ENCODE measurements around the gene TRIM51G. TPM values are rescaled to one million over a fixed set of nuclear protein-coding genes. Genes with fewer than 3 reads are reported as not detected.
"Not testable (repeated sequence)": the region's sequence is repeated elsewhere in the genome, so short reads cannot be mapped to it uniquely, and the experiment has no call there.

The TRIM51G gene, protein sequence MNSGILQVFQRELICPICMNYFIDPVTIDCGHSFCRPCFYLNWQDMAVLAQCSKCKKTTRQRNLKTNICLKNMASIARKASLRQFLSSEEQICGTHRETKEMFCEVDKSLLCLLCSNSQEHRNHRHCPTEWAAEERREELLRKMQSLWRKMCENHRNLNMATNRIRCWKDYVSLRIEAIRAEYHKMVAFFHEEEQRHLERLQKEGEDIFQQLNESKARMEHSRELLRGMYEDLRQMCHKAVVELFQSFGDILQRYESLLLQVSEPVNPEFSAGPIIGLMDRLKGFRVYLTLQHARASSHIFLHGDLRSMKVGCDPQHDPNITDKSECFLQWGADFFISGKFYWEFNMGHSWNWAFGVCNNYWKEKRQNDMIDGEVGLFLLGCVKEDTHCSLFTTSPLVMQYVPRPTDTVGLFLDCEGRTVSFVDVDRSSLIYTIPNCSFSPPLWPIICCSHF
- not detected for total RNA-seq

DNA sequence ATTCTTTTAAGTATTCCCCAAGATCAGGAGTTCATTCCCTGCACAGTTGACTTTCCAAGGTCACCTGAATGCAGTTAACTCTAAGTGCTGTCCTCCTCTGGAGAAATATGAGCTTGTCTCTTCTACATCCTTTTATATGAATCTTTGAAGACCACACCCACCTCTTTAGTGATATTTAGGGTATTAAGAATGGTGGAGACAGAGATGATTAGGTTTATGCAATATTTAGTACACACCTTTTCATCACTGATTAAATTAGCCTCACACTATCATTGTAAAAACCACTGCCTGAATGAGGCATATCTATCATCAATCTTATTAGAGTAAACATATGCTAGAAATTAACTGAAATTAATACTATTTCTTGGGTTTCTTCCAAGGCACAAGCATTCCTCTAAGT is at the start of gene TRIM51G:
Gene TRIM51G, minus strand, starts transcription at position 101 of the 400 bp plus-strand sequence. CDS start 2,190 bp downstream, outside the sequence.
- DNase-seq = not testable (repeated sequence)

DNA sequence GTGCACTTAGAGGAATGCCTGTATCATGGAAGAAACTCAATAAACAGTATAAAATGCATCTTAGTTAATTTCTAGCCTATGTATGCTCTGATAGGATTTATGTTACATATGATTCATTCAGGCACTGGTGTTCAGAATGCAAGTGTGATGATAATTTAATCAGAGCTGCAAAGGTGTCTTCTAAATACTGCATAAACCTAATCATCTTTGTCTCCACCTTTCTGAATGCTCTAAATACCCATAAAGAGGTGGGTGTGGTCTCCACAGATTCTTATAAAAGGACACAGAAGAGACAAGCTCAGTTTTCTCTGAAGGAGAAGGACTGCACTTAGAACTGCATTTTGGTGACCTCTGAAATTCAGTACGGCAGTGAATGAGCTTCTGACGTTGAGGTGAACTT is 44.8 kb upstream of the TRIM51G start, which contains the start of gene TRIM49B:
Gene TRIM49B, plus strand, starts transcription at position 301 of the 400 bp plus-strand sequence. CDS start 2,777 bp downstream, outside the sequence.
- DNase-seq = not testable (repeated sequence)

DNA sequence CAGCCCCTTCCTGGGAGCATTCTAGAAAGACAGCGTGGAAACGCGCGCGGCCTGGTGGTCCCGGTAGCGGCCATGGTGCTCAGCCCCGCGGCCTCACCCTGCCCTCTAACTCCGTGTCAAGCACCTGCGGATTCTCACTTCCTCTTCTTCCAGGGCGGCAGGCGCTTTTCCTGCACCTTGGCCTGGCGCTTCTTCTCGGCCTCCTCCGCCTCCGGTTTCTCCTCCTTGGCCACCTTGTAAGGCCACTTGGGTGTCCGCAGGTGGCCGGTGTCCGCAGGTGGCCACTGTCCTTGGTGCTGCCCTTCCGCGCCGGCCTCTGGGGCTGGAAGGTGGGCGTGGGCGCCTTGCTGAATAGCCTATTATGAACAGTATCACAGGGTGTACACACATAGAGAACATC is 15.1 kb downstream of the TRIM51G start:
- DNase-seq = not testable (repeated sequence)

DNA sequence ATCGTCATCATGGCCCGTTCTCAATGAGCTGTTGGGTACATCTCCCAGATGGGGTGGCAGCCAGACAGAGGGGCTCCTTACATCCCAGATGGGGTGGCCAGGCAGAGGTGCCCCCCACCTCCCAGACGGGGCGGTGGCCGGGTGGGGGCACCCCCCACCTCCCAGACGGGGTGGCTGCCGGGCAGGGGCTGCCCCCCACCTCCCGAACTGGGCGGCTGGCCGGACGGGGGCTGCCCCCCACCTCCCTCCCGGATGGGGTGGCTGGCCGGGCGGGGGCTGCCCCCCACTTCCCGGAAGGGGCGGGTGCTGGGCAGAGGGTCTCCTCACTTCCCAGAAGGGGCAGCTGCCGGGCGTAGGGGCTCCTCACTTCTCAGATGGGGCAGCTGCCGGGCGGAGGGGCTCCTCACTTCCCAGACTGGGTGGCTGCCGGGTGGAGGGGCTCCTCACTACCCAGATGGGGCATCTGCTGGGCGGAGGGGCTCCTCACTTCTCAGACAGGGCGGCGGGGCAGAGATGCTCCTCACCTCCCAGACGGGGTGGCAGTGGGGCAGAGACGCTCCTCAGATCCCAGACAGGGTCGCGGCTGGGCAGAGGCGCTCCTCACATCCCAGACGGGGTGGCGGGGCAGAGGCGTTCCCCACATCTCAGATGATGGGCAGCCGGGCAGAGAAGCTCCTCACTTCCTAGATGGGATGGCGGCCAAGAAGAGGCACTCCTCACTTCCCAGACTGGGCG is 28.2 kb downstream of the TRIM51G start:
- DNase-seq = not testable (repeated sequence)

DNA sequence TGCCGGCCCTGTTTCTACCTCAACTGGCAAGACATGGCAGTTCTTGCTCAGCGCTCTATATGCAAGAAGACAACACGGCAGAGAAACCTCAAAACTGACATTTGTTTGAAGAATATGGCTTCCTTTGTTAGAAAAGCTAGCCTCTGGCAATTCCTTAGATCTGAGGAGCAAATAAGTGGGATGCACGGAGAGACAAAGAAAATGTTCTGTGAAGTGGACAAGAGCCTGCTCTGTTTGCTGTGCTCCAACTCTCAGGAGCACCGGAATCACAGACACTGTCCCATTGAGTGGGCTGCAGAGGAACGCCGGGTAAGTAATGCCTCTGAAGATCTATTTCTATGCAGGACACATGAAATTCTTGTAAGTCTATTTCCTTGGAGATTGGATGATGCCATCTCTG is 37.9 kb downstream of the TRIM51G start:
- DNase-seq = not testable (repeated sequence)
